ENCODE data around the gene QTRT2.
A peak's percentile ranks its signal among the peaks of the same experiment; 100 is the strongest.

- TF ChIP-seq ELF4 (IDR thresholded peaks at IDR 0.05): no peak
- TF ChIP-seq ZNF384 (IDR thresholded peaks at IDR 0.05): peak; percentile 26; the same call in 1 of the 2 replicates
- TF ChIP-seq FOXM1 (IDR thresholded peaks at IDR 0.05; ENCODE audit: borderline replicate concordance): no peak
- TF ChIP-seq TARDBP (IDR thresholded peaks at IDR 0.05): no peak
- no peak for TF ChIP-seq LEF1 (IDR thresholded peaks at IDR 0.05; ENCODE audit: borderline replicate concordance)
- TF ChIP-seq HDGF (IDR thresholded peaks at IDR 0.05; ENCODE audit: borderline replicate concordance): no peak
- TF ChIP-seq SP1 (IDR thresholded peaks at IDR 0.05): no peak
- no peak for TF ChIP-seq NFRKB (IDR thresholded peaks at IDR 0.05)
- TF ChIP-seq FOXK2 (IDR thresholded peaks at IDR 0.05): no peak
- TF ChIP-seq, protein P1, sequence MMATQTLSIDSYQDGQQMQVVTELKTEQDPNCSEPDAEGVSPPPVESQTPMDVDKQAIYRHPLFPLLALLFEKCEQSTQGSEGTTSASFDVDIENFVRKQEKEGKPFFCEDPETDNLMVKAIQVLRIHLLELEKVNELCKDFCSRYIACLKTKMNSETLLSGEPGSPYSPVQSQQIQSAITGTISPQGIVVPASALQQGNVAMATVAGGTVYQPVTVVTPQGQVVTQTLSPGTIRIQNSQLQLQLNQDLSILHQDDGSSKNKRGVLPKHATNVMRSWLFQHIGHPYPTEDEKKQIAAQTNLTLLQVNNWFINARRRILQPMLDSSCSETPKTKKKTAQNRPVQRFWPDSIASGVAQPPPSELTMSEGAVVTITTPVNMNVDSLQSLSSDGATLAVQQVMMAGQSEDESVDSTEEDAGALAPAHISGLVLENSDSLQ (IDR thresholded peaks at IDR 0.05): no peak
- TF ChIP-seq CTBP1 (IDR thresholded peaks at IDR 0.05; ENCODE audit: borderline replicate concordance): no peak
- TF ChIP-seq BHLHE40 (IDR thresholded peaks at IDR 0.05; ENCODE audit: borderline replicate concordance): no peak
Measured at GRCh38 chr3:114103858-114104257, 47.3 kb downstream of the QTRT2 start.

All from HEK293T (cell line).